Measurements from ENCODE around the gene ZNF195.

DNA sequence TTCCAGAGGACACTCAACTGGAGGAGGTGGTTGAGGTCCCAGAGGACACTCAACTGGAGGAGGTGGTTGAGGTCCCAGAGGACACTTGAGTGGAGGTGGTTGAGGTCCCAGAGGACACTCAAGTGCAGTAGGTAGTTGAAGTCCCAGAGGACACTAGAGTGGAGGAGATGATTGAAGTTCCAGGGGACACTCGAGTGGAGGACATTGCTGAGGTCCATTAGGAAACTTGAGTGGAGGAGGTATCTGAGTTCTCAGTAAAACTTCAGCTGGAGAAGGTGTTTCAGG, 39.7 kb downstream of the ZNF195 start:
- TF ChIP-seq, protein P1, sequence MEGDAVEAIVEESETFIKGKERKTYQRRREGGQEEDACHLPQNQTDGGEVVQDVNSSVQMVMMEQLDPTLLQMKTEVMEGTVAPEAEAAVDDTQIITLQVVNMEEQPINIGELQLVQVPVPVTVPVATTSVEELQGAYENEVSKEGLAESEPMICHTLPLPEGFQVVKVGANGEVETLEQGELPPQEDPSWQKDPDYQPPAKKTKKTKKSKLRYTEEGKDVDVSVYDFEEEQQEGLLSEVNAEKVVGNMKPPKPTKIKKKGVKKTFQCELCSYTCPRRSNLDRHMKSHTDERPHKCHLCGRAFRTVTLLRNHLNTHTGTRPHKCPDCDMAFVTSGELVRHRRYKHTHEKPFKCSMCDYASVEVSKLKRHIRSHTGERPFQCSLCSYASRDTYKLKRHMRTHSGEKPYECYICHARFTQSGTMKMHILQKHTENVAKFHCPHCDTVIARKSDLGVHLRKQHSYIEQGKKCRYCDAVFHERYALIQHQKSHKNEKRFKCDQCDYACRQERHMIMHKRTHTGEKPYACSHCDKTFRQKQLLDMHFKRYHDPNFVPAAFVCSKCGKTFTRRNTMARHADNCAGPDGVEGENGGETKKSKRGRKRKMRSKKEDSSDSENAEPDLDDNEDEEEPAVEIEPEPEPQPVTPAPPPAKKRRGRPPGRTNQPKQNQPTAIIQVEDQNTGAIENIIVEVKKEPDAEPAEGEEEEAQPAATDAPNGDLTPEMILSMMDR (IDR thresholded peaks at IDR 0.05), result no peak
- TF ChIP-seq POLR2A (IDR thresholded peaks at IDR 0.05), result no peak
